Spleen (tissue), 13 donors: ENCODE measurements around the gene CDC42EP2. TPM values are rescaled to one million over a fixed set of nuclear protein-coding genes. Genes with fewer than 3 reads are reported as not detected.
A peak's percentile ranks its signal among the peaks of the same experiment; 100 is the strongest.

ENCODE experiments used
- DNase-seq: peaks from one replicate; pipeline ENCODE4 v3.0.0-alpha.2; 2020
- H3K27ac ChIP-seq, 8 donors: fragments of 200-600 bp; sonication (generic) in 7 of 8; 1 replicate in 4 of 8; 2 replicates in 4 of 8; pipeline versions ENCODE4 v1.5.0 to v1.8.0; 2016 to 2021; ENCODE audit warnings: inconsistent platforms in 4 of 8, mild to moderate bottlenecking in 4 of 8, moderate library complexity in 1 of 8
- H3K27me3 ChIP-seq, 7 donors: fragments of 200-600 bp; sonication (generic) in 6 of 7; replicated peaks in 1 of 7; 1 replicate in 4 of 7; 2 replicates in 3 of 7; pipeline versions ENCODE4 v1.5.0 to v1.8.0; 2016 to 2021; ENCODE audit warnings: inconsistent platforms in 3 of 7, mild to moderate bottlenecking in 1 of 7
- H3K36me3 ChIP-seq, 6 donors: fragments of 200-600 bp; sonication (generic) in 5 of 6; 1 replicate in 4 of 6; 2 replicates in 2 of 6; pipeline versions ENCODE4 v1.5.0 to v1.8.0; 2016 to 2021; ENCODE audit warnings: inconsistent platforms in 2 of 6
- H3K4me1 ChIP-seq, 6 donors: fragments of 200-600 bp; sonication (generic) in 5 of 6; 1 replicate in 3 of 6; 2 replicates in 3 of 6; pipeline versions ENCODE4 v1.5.0 to v1.8.0; 2016 to 2021; ENCODE audit warnings: inconsistent platforms in 3 of 6
- H3K4me3 ChIP-seq, 8 donors: fragments of 200-600 bp; sonication (generic) in 7 of 8; 1 replicate in 4 of 8; 2 replicates in 4 of 8; pipeline versions ENCODE4 v1.5.0 to v1.8.0; 2016 to 2021; ENCODE audit warnings: inconsistent platforms in 4 of 8, mild to moderate bottlenecking in 4 of 8, moderate library complexity in 2 of 8
- H3K9me3 ChIP-seq, 8 donors: fragments of 200-600 bp; sonication (generic) in 7 of 8; 1 replicate in 4 of 8; 2 replicates in 4 of 8; pipeline versions ENCODE4 v1.5.0 to v1.8.0; 2016 to 2021; ENCODE audit warnings: inconsistent platforms in 4 of 8
- CTCF ChIP-seq, 11 experiments: fragments of 200-600 bp in 7 of 11; fragments of 450-650 bp in 4 of 11; sonication (generic) in 4 of 11; IDR thresholded peaks in 8 of 11; conservative IDR thresholded peaks in 3 of 11; 1 replicate in 7 of 11; 2 replicates in 4 of 11; pipeline versions ENCODE4 v1.4.0 to v1.8.0; 2016 to 2021; ENCODE audit warnings: antibody characterized with exemption in 11 of 11, inconsistent platforms in 4 of 11, mild to moderate bottlenecking in 1 of 11
- POLR2A ChIP-seq, 3 donors: fragments of 450-650 bp; IDR thresholded peaks; one replicate each; pipeline ENCODE4 v1.5.1; 2017; ENCODE audit warnings: antibody characterized with exemption in 3 of 3, mild to moderate bottlenecking in 1 of 3
- POLR2AphosphoS5 ChIP-seq, 3 donors: sonication (generic); formaldehyde crosslinking; IDR thresholded peaks; one replicate each; pipeline ENCODE4 v1.5.1; 2017; ENCODE audit warnings: antibody characterized with exemption in 3 of 3
- WGBS, 5 donors: extraction: QIAGEN DNeasy Blood & Tissue Kit in 3 of 5; methylation state at CpG; one replicate each; pipeline versions ENCODE4 v1.1.5 to v1.1.7; 2013 to 2018; 5-methylcytosine and 5-hydroxymethylcytosine counted together
- intact Hi-C: fragments of 100-400 bp; cut with DNase I; formaldehyde crosslinking; loops from one replicate; pipeline ENCODE4 v1.15.0; 2023; ENCODE audit warnings: low total_unique reads
- long read RNA-seq, 2 donors: transcript quantifications; one replicate each; lab custom pipeline, GENCODE V29; 2026
- polyA plus RNA-seq, 3 donors: library from polyadenylated mRNA; stranded (reverse); fragments of 200-250 nt; gene quantifications; one replicate each; pipeline ENCODE4 v1.2.1, GENCODE V29; 2013
- total RNA-seq, 7 donors: library from RNA; depleted of rRNA in 3 of 7; stranded (reverse); fragments of >200 nt in 3 of 7; fragmentation: NEBNext Ultra II Directional in 4 of 7; extraction: Animal tissue kit (Norgen Biotek cat#: 25700) in 4 of 7; gene quantifications; one replicate each; pipeline versions ENCODE4 v1.1.0 to v1.2.1, GENCODE V29; 2016 to 2021
- donor health status: healthy with polysubstance abuse.
- donor health status: DM: no; HTN: no; CAD: no; lungs with moderate emphysema.
- donor health status: DM: no; HTN: no; CAD: no.
- donor health status: Bipolar disorder and iron deficiency.
- donor health status: healthy.
- donor health status: DM: no; HTN: no; CAD: no.
- donor health status: DM: yes; HTN: yes; CAD: no.

The CDC42EP2 gene
- total RNA-seq (10 to 100 TPM; 14.5 to 48.0 (median 26.4) TPM), polyA plus RNA-seq (10 to 100 TPM in 1 of 3 donors, 1 to 10 TPM in 2; 4.2 to 13.4 (median 7.1) TPM)
- long read RNA-seq, donor 1, transcript CDC42EP2-201 (2 exons, 2,023 nt), result major isoform, 15 of 15 reads
- long read RNA-seq, donor 1, partial matches to known transcripts, result 0 of 15 reads
- long read RNA-seq, donor 1, other reads (novel, unspliced or antisense), result 0 of 15 reads
- long read RNA-seq, donor 2, transcript CDC42EP2-201 (2 exons, 2,023 nt), result major isoform, 8 of 8 reads
- long read RNA-seq, donor 2, partial matches to known transcripts, result 0 of 8 reads
- long read RNA-seq, donor 2, other reads (novel, unspliced or antisense), result 0 of 8 reads

- TF ChIP-seq CTCF (IDR thresholded peaks at IDR 0.05 in 8 of 11, conservative IDR thresholded peaks at IDR 0.05 in 3 of 11) (peak in 3 of 11 experiments; percentile 29 to 63 (median 34)), POLR2A (IDR thresholded peaks at IDR 0.05) (peak in 1 of 3 donors; percentile 27), POLR2AphosphoS5 (IDR thresholded peaks at IDR 0.05) (peak; percentile 70 to 89 (median 84))
- Histone ChIP-seq H3K27me3 (peaks cover 0 to 12% (median 0%) of the 10 kb centered on the region in 7 donors), H3K9me3 (no peaks in the 10 kb centered on the region), H3K4me1 (peaks cover 6 to 98% (median 70%) of the 10 kb centered on the region in 6 donors), H3K36me3 (peaks cover 0 to 7% (median 0%) of the 10 kb centered on the region in 6 donors), H3K27ac (peak within 1 kb of the TSS; percentile 68 to 97 (median 87)), H3K4me3 (peak within 1 kb of the TSS; percentile 77 to 98 (median 86))
- DNase-seq, result peak; percentile 94
- 0 to 1% (median 0%) methylated on average over 28 to 74 of the region's 74 CpGs for WGBS, 5 donors
- intact Hi-C loops, result loop anchor here (5.0 kb wide), 1 partner anchor 37 kb away; no protein-coding TSS in a partner anchor
Measured at GRCh38 chr11:65314501-65315203, at the start of gene CDC42EP2. Gene CDC42EP2 (plus strand): TSS chr11:65314866. CDS start chr11:65320899, 6,033 bp downstream.

GRCh38 chr11:65266210-65266609 is 48.5 kb upstream of the CDC42EP2 start:
- TF ChIP-seq POLR2A (IDR thresholded peaks at IDR 0.05) (no peak), CTCF (IDR thresholded peaks at IDR 0.05 in 8 of 11, conservative IDR thresholded peaks at IDR 0.05 in 3 of 11) (peak in 3 of 11 experiments; percentile 31 to 60 (median 44)), POLR2AphosphoS5 (IDR thresholded peaks at IDR 0.05) (no peak)
- intact Hi-C loops, result loop anchor here (5.0 kb wide), 1 partner anchor 66 kb away; the partner anchor contains the start of gene DPF2
- Histone ChIP-seq H3K27ac (no peak overlapping the region), H3K4me3 (no peak overlapping the region), H3K4me1 (peaks cover 9 to 44% (median 22%) of the 10 kb centered on the region in 6 donors), H3K27me3 (no peaks in the 10 kb centered on the region), H3K36me3 (peaks cover 0 to 62% (median 39%) of the 10 kb centered on the region in 6 donors), H3K9me3 (no peaks in the 10 kb centered on the region)
- 81 to 98% (median 96%) methylated on average over 2 of the region's 2 CpGs for WGBS, 5 donors
- DNase-seq, result no peak

- intact Hi-C loops, result loop anchor here (5.0 kb wide), 1 partner anchor 42 kb away; no protein-coding TSS in a partner anchor
- WGBS, 5 donors, result 49 to 68% (median 56%) methylated on average over 6 of the region's 6 CpGs
- Histone ChIP-seq H3K36me3 (peaks cover 0 to 73% (median 38%) of the 10 kb centered on the region in 6 donors), H3K9me3 (no peaks in the 10 kb centered on the region), H3K27me3 (no peaks in the 10 kb centered on the region), H3K27ac (peak overlapping the region in 3 of 8 donors; percentile 26 to 53 (median 52)), H3K4me1 (peaks cover under 1 to 35% (median 18%) of the 10 kb centered on the region in 6 donors), H3K4me3 (no peak overlapping the region)
- TF ChIP-seq CTCF (IDR thresholded peaks at IDR 0.05 in 8 of 11, conservative IDR thresholded peaks at IDR 0.05 in 3 of 11) (peak; percentile 36 to 87 (median 75)), POLR2A (IDR thresholded peaks at IDR 0.05) (no peak), POLR2AphosphoS5 (IDR thresholded peaks at IDR 0.05) (peak in 1 of 3 donors; percentile 89)
- peak; percentile 79 for DNase-seq
Measured at GRCh38 chr11:65274735-65275682, 39.7 kb upstream of the CDC42EP2 start.
